ENCODE results near the gene MICAL2.

Gene MICAL2

DNA sequence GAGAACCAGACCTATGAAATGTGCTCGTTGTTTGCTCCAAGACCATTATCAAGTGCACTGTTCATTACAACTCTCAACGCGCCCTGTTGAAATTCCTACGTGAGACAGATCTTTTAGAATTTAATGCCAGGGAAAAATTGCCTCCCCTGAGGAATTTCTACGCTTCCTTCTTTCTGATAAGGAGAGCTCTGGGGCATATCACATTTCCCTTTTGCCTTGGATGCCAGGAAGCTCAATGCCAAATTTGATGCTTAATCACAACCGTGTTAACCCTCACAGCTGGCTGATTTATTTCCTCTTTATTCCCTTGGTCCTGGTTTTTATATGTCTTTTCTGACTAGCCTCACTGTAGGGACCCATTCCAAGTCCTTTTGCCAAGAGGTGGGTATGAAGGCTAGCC lies 109.4 kb downstream of the MICAL2 start:
- in situ Hi-C loops (cut with MboI; ENCODE audit: low sequenced_read_pairs) = no loop called here

DNA sequence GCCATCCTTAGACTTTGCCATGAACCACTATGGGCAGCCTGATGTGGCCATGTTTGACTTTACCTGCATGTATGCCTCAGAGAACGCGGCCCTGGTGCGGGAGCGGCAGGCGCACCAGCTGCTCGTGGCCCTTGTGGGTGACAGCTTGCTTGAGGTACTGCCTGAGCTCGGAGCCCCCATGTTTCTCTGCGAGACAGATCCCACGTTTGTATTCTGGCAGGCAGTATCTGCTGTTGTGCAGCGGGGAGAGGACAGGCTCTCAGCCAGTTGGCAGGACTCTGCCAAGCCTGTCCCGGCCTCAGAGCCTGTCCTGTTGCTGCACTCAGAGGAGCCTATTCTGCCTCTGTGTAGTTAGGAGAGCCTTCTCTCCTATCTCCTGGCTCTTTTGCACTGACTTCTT lies 109.9 kb downstream of the MICAL2 start:
- in situ Hi-C loops (cut with MboI; ENCODE audit: low sequenced_read_pairs) = no loop called here

DNA sequence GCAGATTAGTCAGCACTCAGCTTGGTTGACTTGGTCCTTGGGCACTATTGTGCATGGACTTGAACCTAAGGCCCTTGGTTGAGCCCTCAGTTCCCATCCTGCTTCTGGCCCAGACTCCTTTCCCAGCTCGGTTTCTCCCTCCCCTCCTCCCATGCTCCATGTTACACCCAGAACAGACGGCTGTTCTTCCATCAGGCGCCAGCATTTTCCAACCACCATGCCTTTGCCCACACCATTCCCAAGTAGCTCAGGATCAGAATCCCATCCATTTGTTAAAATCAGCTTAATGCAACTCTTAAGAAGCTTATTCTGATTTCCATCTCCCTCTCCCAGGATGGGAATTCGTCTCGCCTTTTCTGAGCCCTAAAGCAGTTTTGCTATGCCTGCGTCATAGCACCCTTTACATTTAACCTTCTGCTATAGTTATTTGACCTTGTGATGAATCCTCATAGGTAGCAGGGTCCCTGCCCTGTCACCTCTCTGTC lies 110.7 kb downstream of the MICAL2 start:
- in situ Hi-C loops (cut with MboI; ENCODE audit: low sequenced_read_pairs) = no loop called here

DNA sequence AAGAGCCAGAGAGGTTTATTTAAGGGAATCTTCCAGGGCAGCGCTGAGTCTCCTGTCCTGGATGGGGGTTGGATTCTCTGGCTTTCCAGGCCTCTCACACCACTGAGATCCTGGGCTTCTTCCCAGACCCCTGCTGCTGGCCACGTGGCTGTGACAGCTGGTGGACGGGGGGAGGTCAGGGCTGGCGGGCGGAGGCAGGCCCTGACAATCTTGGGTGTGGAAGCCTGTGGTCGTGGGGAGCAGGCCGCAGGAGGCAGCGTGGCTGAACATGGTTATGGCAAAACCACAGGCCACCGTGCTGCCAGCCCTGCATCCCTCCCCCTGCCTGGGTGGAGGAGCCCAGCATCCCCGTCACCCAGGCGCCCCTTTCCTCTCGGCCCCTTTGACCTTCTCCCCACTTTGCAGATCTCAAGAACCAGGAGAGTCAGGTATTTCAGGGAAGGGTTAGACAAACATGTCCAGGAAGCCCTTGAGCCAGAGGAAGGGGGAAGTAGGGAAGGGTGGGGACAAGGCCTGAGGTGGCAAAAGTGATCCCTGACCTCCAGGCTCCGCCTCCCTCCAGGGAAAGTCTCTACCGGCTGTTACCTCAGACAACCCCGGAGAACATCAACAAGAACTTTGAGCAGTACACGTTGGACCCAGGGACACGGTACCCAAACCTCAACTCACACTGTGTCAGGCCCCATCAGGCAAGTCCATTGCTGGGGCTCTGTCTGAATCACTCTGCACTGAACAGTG lies 111.8 kb downstream of the MICAL2 start:
- in situ Hi-C loops (cut with MboI; ENCODE audit: low sequenced_read_pairs) = no loop called here

DNA sequence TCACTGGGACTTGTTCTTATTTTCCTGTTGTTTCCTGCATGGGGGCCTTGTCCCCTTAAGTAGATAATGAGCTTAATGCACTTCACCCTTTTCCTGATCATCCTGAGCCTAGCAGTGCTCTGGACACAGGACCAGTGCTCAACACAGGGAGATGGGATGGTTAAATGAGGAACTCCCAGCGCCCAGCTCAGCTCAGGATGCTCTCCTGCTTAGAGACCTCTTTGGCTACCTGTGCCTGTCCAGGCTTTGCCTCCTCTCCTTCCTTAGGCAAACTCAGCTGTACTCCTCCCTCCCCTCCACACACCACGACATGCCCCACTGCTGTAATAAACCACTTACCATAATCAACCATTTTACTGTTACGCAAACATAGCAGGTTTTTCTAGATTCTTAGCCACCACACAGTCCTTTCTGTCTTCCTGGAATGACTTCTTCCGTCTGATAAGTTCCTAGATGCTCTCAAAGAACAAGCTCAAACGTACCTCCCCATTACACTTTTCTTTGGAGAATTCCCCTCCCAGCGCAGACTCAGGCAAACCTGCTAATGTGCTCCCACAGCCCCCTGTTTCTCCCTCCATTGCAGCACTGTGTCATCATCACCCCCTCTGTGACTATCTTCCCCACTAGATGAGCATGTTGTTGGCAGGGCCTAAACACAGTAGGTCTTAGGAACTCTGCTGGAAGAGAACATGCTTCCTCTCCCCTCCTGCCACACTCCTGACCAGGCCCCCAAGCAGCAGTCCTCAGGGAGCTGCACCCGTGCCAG lies 113.6 kb downstream of the MICAL2 start:
- in situ Hi-C loops (cut with MboI; ENCODE audit: low sequenced_read_pairs) = no loop called here

DNA sequence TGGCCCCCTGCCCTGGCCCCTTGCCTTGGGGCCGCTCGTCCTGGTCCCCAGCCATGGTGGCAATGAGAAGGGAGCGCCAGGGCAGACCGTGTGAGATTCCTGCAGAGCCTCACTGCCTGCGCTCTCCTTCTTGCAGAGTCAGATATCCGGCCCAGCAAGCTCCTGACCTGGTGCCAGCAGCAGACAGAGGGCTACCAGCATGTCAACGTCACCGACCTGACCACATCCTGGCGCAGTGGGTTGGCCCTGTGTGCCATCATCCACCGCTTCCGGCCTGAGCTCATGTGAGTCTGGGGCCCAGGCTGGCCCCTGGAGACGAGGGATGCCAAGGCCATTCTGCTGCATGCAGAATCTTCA lies 114.1 kb downstream of the MICAL2 start:
- in situ Hi-C loops (cut with MboI; ENCODE audit: low sequenced_read_pairs) = no loop called here

DNA sequence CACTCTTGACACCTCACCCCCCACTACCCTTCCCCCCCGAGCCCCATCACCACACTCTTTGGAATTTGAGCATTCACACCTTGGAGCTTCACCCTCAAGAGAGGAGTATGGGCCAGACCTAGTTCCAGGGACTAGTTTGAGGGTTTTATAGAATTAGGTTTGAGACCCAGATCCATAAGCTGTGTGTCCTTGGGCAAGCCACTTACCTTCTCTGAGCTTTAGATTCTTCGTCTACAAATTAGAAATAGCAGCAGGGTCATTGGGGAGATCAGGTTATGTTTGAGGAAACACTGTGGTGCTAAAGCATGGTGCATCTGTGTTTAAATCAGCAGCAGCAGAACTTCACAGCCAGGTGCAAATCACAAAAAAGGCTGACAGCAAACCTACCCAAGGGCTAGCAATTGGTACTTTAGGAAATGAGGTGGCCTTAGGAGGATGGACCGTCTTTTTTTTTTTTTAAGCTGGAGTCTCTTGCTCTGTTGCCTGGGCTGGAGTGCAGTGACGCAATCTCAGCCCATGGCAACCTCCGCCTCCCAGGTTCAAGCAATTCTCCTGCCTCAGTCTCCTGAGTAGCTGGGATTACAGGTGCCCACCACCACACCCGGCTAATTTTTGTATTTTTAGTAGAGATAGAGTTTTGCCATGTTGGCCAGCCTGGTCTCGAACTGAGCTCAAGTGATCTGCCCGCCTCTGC lies 114.8 kb downstream of the MICAL2 start:
- in situ Hi-C loops (cut with MboI; ENCODE audit: low sequenced_read_pairs) = no loop called here

DNA sequence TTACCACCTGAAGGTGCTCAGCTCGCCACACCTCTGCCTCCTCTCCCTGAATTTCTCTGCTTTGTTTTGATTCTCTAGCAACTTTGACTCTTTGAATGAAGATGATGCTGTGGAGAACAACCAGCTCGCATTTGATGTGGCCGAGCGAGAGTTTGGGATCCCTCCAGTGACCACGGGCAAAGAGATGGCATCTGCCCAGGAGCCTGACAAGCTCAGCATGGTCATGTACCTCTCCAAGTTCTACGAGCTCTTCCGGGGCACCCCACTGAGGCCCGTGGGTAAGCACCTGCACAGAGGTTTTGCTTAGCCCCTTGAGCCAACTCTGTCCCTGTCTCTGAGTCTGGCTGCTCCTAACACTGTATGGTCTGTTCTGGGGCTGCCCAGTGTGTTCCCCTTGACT lies 115.7 kb downstream of the MICAL2 start:
- in situ Hi-C loops (cut with MboI; ENCODE audit: low sequenced_read_pairs) = no loop called here

DNA sequence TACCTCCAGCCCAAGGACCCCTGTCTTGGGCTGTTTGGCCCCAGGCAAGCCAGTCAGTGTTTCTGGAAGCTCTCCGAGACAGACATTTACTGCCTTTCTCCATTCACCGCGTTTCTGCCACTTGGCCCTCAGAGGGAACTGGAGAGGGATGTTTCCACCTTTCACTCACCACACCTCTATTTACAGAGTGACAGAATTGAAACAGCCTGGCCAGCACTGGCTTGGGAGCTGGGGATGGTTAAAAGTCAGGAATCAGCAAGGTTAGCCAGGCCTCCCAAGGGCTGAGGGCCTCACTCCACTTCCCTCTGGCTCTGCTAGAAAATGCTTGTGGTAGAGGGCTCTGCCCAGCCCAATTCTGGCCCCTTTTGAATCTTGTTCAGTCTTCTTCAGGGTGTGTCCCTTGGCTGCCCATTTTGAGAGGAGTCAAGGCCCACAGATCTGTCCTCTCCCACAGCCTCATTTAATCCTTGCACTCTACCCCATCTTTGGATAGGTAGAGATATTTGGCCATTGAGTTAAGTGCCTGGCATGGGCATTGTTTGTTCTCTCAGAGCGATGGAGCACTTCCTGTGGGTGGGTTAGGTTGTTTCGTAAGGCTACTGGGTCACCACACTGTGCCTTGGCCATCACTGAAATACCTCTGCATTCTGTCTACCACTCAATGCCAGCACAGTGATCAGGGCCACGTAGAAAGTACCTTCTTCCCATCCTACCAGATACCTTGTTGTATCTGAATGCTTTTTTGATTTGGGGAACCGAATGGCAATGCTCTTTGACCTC lies 119.2 kb downstream of the MICAL2 start:
- in situ Hi-C loops (cut with MboI; ENCODE audit: low sequenced_read_pairs) = loop anchor here (10.0 kb wide), 1 partner anchor 105 kb away; no protein-coding TSS in a partner anchor

DNA sequence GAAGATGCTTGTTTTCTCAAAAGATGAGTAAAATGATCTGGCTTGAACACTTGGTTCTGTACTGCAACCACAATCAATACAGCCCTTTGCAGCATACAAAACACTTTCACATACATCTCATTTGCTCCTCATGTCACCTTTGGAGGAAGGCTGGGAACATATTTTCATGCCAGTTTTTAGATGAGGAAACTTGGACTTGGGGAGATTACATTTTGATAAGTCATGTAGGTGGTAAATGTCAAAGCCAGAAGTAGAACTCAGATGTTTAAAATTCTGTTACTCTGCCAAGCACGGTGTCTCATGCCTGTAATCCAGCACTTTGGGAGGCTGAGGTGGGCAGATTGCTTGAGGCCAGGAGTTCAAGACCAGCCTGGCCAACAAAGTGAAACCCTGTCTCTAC lies 121.8 kb downstream of the MICAL2 start:
- in situ Hi-C loops (cut with MboI; ENCODE audit: low sequenced_read_pairs) = loop anchor here (10.0 kb wide), 1 partner anchor 107 kb away; no protein-coding TSS in a partner anchor

DNA sequence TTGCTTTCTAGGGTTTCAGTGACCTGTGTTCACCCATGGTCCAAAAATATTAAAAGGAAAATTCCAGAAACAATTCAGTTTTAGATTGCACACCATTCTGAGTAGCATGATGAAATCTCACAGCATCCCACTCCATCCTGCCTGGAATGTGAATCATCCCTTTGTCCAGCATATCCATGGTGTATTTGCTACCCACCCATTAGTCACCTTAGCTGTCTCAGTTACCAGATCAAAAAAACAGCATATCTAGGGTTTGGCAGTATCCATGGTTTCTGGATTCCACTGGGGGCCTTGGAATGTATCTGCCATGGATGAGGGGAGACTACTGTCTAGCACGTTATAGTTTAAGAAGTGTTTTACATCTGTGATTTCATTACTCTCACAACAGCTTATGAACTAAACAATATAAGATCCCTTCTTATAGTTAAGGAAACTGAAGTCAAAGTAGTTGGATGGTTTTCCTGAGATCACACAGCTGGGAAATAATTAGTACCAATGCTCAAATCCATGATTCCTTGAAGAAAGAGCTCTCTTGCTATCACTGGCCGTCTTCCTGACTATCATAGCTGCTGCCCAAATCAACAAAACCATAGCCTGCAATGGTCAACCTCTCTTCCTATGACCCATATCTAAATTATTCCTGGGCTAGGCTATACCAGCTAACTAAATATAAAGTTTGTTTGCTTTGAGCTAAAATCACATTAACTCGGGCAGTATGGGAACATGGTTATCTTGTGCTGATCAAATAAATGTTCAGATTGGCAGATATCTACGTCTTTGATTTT lies 122.6 kb downstream of the MICAL2 start:
- in situ Hi-C loops (cut with MboI; ENCODE audit: low sequenced_read_pairs) = loop anchor here (10.0 kb wide), 1 partner anchor 108 kb away; no protein-coding TSS in a partner anchor

DNA sequence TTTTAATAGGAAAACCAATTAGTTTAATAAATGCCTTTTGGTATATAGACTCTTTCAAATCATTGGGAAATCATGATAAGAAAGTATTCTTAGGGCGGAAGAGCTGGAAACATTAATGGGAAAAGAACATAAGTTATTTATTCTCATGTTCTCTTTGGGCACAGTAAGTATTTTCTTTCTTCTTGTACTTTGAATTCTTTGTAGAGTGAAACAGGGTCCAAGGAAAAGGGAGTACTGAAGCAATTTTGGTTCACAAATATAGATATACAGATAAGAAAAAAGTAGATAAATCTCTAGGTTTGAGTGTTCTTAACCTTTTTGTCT lies 123.2 kb downstream of the MICAL2 start:
- in situ Hi-C loops (cut with MboI; ENCODE audit: low sequenced_read_pairs) = loop anchor here (10.0 kb wide), 1 partner anchor 109 kb away; no protein-coding TSS in a partner anchor

DNA sequence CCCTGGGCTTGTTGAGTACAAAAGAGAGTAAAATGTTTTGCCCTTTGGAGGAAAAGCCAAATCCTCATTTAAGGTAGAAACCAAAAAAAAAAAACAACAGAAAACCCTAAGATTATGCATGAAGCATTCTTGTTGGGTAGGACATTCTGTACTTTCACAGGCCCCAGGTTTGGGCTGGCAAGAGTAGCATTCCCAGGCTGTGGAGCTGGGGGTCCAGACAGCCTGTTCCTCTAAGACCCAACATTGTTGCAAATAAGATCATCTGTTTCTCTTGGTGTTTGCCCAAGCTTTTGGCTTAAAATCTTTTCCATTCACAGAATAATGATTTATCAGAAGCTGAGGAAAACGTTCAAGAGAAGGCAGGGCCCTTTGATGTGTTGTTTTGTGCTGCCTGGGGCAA lies 123.8 kb downstream of the MICAL2 start:
- in situ Hi-C loops (cut with MboI; ENCODE audit: low sequenced_read_pairs) = loop anchor here (10.0 kb wide), 1 partner anchor 109 kb away; no protein-coding TSS in a partner anchor

DNA sequence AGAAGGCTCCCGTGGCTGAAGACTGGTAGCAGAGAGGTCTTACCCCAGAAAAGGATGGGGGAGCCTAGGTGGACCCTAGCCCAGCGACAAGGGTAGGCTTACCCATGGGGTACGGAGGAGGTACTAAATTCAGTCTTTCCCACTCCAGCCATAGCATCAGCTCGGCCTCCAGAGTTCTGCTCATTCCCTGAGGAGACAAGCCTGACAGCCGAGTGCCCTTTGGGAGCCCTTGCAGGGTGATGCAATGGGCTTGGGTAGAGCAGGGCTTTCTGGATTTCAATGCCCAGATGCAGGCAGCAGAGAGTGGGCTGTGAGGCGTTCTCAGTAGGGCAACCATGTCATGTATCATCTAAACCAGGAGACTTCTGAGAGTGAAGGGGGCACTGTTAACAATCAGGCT lies 124.7 kb downstream of the MICAL2 start:
- in situ Hi-C loops (cut with MboI; ENCODE audit: low sequenced_read_pairs) = loop anchor here (10.0 kb wide), 1 partner anchor 110 kb away; no protein-coding TSS in a partner anchor

DNA sequence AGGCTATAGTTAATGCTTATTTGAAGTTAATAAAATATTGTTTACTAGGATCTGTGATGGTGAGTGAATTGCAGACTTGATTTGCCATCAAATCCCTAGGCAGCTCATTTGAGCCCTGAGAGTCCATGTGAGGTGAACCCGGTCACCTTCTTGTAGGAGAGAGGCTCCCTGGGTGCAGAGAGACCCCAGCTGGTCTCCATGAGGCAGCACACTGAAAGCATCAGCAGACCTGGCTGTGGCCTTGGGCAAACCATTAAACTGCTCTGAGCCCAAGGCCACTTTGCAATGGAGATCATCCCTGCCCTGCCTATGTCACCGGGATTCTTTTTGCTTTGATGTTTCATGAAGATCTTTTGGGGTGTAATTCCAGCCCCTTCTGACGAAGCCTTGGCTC lies 125.2 kb downstream of the MICAL2 start:
- in situ Hi-C loops (cut with MboI; ENCODE audit: low sequenced_read_pairs) = loop anchor here (10.0 kb wide), 1 partner anchor 111 kb away; no protein-coding TSS in a partner anchor

DNA sequence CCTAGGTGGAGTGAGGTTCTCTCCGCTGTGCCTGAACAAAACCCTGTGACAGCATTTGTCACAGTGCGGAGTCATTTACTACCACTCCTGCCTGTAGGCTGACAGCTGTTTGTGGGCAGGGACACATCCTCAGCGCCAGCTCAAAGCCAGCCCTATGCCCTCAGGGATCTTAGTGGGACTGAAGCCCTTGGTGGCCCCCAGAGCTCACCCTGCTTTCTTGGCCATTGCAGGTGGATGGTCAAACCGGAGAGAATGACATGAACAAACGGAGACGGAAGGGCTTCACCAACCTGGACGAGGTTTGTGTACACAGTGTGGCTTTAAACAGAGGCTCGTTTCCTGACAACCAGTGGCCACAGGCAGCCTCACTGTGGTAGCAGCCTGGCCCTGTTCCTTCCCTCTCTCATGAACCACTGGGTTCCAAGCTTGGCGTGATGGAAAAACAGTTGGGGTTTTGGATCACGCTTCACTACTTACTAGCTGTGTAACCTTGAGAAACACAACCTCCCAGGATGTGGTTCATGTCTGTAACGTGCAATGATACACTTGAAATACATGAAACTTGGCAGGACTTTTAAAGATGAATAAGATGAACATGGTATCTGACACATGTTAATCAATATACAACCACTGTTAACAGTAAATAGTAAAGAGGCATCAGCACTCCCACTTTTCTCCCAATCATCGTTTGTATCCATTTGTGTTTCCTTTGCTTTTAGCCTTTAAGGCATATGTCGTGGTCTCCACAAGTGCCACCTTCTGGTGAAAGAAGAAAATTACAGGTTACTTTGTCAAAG lies 125.8 kb downstream of the MICAL2 start:
- in situ Hi-C loops (cut with MboI; ENCODE audit: low sequenced_read_pairs) = loop anchor here (10.0 kb wide), 1 partner anchor 111 kb away; no protein-coding TSS in a partner anchor

DNA sequence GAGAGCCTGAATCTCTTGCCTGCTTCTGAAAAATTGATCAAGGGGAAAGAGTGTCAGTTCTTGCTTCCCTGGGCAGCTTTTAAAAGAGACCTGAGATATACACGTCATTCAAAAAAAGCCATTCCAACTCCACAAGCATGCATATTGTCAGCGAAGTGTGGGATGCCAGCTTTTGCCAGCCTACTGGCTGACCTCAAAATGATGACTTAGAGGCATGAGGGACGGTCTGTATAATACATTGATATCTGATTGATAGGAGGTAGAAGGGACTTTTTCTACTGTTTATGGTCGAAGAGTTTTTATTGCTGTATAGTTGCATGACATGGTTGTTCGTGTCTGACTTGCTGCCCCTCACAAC lies 126.3 kb downstream of the MICAL2 start:
- in situ Hi-C loops (cut with MboI; ENCODE audit: low sequenced_read_pairs) = loop anchor here (10.0 kb wide), 1 partner anchor 112 kb away; no protein-coding TSS in a partner anchor

DNA sequence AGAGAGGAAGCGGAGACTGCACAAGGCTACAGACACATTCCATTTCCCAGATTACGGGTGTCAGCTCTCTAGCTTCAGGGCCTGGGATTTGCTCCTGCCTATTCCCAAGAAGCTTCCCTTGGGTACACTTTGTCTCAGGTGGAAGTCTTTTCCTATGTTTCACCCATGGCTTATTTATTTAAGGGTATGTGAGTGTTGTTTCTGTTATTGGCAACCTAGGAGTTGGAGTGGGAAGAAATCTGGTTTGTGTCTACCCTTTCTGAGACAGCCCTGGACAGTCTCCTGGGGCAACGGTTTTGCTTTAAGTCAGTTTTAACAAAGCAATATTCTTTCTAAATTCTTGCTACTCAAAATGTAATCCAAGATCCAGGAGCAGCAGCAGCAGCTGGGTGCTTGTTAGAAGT lies 127.0 kb downstream of the MICAL2 start:
- in situ Hi-C loops (cut with MboI; ENCODE audit: low sequenced_read_pairs) = loop anchor here (10.0 kb wide), 1 partner anchor 113 kb away; no protein-coding TSS in a partner anchor

DNA sequence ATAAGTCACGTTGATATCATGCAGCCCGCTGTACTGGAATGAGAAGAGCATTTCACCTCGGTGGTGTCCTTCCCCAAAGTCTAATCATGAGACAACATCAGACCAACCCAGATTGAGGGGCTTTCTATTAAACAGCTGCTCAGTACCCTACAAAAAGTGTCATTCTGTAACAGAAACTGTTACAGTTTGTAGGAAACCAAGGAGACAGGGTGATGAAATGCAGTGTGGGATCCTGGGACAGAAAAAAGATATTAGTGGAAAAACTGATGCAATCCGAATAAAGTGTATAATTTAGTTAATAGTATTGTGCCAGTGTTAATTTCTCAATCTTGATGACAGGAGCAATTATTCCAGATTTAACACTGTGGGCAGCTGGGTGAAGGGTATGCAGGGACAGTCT lies 128.0 kb downstream of the MICAL2 start:
- in situ Hi-C loops (cut with MboI; ENCODE audit: low sequenced_read_pairs) = loop anchor here (10.0 kb wide), 1 partner anchor 114 kb away; no protein-coding TSS in a partner anchor
